C4-2B (cell line): ENCODE data around the gene KAZN.

Experiments used
- H3K27ac ChIP-seq: fragments of 450-650 bp; 2 replicates; pipeline ENCODE4 v1.5.1; 2017
- ZFX ChIP-seq: fragments of 450-650 bp; IDR thresholded peaks from 2 replicates; pipeline ENCODE4 v1.6.1; 2017
- TF ChIP-seq, protein P1 (sequence below): fragments of 450-650 bp; conservative IDR thresholded peaks from 2 replicates; pipeline ENCODE4 v1.5.1; 2017; ENCODE audit warnings: mild to moderate bottlenecking

Gene KAZN

DNA sequence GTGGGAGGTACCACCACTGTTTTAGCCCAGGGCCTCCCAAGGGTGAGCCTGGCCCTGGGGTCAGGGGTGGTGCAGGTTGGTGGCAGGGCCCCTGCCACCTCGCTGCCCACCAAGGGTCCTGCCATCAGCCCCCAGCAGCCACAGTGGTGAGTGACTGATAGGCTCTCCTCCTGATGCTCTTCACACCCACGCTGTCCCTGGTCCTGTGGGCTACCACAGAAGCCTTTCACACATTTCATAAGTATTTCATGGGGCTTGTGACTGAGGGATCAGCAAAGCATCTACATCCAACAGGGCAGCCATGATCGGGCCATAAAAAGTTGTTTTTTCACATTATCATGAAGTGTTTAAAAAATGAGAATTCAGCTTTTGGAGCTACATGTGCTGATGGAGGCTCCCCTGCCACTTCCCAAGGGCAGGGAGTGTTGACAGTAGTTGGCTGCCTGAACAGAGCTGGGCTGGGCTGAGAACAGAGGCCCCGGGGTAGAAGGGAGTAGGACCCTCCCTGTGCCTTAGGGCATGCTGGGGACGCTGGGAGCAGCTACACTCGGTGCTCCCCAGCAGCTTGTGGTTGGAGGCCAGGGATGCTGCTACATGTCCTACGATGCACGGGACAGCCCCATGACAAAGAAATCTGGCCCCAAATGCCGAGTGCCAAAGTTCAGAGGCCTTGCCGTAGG is 482.0 kb downstream of the KAZN start:
- H3K27ac ChIP-seq: no peak overlapping the region
- TF ChIP-seq, protein P1, sequence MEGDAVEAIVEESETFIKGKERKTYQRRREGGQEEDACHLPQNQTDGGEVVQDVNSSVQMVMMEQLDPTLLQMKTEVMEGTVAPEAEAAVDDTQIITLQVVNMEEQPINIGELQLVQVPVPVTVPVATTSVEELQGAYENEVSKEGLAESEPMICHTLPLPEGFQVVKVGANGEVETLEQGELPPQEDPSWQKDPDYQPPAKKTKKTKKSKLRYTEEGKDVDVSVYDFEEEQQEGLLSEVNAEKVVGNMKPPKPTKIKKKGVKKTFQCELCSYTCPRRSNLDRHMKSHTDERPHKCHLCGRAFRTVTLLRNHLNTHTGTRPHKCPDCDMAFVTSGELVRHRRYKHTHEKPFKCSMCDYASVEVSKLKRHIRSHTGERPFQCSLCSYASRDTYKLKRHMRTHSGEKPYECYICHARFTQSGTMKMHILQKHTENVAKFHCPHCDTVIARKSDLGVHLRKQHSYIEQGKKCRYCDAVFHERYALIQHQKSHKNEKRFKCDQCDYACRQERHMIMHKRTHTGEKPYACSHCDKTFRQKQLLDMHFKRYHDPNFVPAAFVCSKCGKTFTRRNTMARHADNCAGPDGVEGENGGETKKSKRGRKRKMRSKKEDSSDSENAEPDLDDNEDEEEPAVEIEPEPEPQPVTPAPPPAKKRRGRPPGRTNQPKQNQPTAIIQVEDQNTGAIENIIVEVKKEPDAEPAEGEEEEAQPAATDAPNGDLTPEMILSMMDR: no peak
- TF ChIP-seq ZFX: no peak

DNA sequence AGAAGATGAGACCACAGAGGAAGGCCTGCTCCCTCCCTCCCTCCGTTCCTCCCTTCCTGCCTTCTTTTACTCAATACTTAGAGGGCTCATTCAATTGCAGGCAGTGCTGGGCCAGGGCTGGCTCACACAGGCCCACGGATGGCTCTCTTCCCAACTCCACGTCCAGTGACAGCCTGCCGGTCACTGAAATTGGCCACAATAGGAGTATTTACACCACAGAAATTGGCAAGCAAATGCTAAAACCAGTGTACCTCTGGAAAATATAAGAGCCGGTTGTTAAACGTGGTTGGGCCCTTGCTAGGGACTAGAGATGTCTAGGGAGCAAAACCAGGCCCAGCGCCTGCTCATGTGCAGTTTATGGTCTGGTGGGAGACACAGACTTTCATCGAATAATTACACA is 482.6 kb downstream of the KAZN start:
- no peak overlapping the region for H3K27ac ChIP-seq
- TF ChIP-seq, protein P1: no peak
- no peak for TF ChIP-seq ZFX

DNA sequence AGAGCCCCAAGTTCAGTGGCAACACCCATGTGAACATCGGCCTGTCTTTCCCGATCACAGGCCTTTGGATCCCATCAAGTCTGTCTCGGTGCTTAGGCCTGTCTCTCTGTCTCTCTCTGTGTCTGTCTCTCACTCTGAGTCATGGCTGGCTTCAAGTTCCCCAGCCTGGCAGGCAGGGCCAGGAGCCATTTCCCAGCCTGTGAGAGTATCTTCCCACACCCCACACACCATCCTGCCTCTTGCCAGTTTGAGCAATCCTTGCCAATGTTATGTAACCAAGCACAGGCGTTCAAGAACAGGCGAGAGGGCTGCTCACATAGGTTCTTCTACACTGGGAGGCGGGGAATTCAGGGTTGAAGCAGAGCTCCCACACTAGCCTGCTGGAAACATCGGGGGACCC is 485.1 kb downstream of the KAZN start:
- no peak overlapping the region for H3K27ac ChIP-seq
- TF ChIP-seq ZFX: no peak
- TF ChIP-seq, protein P1: no peak

- H3K27ac ChIP-seq: no peak overlapping the region
- TF ChIP-seq, protein P1: no peak
- TF ChIP-seq ZFX: no peak
Observed at GRCh38 chr1:15088281-15088971, 489.9 kb downstream of the KAZN start.

GRCh38 chr1:15089258-15089992 is 490.9 kb downstream of the KAZN start:
- no peak overlapping the region for H3K27ac ChIP-seq
- TF ChIP-seq, protein P1: no peak
- TF ChIP-seq ZFX: no peak

DNA sequence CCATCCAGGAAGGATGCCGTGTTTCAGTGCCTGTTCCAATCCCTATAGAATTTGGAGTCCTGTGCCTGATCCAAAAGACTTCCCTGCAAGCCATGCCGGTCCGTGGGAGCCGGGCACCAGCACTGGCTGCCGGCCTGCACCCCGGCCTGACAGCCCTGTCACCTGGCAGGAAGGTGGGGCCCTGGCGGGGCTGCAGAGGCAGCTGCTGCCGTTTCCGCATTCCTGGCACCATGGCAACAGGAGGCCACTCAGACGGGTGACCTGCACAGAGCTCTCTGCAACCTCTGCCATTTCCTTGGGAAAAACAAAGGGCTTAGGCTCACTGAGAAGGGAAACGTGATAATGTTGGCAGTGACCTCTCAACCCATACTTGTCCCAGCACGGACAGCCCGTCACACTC is 491.9 kb downstream of the KAZN start:
- H3K27ac ChIP-seq: no peak overlapping the region
- TF ChIP-seq, protein P1: no peak
- TF ChIP-seq ZFX: no peak

- TF ChIP-seq ZFX: no peak
- TF ChIP-seq, protein P1: no peak
Observed at GRCh38 chr1:15094056-15094455, 495.6 kb downstream of the KAZN start.

More at GRCh38 chr1:15094056-15094455, 495.6 kb downstream of the KAZN start:
- H3K27ac ChIP-seq: no peak overlapping the region
